ENCODE results near the gene PIP5K1B.

GRCh38 chr9:68760674-68761333, 55.8 kb downstream of the PIP5K1B start:
- TF ChIP-seq, protein P1, sequence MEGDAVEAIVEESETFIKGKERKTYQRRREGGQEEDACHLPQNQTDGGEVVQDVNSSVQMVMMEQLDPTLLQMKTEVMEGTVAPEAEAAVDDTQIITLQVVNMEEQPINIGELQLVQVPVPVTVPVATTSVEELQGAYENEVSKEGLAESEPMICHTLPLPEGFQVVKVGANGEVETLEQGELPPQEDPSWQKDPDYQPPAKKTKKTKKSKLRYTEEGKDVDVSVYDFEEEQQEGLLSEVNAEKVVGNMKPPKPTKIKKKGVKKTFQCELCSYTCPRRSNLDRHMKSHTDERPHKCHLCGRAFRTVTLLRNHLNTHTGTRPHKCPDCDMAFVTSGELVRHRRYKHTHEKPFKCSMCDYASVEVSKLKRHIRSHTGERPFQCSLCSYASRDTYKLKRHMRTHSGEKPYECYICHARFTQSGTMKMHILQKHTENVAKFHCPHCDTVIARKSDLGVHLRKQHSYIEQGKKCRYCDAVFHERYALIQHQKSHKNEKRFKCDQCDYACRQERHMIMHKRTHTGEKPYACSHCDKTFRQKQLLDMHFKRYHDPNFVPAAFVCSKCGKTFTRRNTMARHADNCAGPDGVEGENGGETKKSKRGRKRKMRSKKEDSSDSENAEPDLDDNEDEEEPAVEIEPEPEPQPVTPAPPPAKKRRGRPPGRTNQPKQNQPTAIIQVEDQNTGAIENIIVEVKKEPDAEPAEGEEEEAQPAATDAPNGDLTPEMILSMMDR (IDR thresholded peaks at IDR 0.05 in 4 of 5, conservative IDR thresholded peaks at IDR 0.05 in 1 of 5): no peak
- no peak for TF ChIP-seq POLR2A (IDR thresholded peaks at IDR 0.05)
